Measurements from ENCODE around the gene BOC.
"Not testable (repeated sequence)": the region's sequence is repeated elsewhere in the genome, so short reads cannot be mapped to it uniquely, and the experiment has no call there.

Gene BOC, protein sequence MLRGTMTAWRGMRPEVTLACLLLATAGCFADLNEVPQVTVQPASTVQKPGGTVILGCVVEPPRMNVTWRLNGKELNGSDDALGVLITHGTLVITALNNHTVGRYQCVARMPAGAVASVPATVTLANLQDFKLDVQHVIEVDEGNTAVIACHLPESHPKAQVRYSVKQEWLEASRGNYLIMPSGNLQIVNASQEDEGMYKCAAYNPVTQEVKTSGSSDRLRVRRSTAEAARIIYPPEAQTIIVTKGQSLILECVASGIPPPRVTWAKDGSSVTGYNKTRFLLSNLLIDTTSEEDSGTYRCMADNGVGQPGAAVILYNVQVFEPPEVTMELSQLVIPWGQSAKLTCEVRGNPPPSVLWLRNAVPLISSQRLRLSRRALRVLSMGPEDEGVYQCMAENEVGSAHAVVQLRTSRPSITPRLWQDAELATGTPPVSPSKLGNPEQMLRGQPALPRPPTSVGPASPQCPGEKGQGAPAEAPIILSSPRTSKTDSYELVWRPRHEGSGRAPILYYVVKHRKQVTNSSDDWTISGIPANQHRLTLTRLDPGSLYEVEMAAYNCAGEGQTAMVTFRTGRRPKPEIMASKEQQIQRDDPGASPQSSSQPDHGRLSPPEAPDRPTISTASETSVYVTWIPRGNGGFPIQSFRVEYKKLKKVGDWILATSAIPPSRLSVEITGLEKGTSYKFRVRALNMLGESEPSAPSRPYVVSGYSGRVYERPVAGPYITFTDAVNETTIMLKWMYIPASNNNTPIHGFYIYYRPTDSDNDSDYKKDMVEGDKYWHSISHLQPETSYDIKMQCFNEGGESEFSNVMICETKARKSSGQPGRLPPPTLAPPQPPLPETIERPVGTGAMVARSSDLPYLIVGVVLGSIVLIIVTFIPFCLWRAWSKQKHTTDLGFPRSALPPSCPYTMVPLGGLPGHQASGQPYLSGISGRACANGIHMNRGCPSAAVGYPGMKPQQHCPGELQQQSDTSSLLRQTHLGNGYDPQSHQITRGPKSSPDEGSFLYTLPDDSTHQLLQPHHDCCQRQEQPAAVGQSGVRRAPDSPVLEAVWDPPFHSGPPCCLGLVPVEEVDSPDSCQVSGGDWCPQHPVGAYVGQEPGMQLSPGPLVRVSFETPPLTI

DNA sequence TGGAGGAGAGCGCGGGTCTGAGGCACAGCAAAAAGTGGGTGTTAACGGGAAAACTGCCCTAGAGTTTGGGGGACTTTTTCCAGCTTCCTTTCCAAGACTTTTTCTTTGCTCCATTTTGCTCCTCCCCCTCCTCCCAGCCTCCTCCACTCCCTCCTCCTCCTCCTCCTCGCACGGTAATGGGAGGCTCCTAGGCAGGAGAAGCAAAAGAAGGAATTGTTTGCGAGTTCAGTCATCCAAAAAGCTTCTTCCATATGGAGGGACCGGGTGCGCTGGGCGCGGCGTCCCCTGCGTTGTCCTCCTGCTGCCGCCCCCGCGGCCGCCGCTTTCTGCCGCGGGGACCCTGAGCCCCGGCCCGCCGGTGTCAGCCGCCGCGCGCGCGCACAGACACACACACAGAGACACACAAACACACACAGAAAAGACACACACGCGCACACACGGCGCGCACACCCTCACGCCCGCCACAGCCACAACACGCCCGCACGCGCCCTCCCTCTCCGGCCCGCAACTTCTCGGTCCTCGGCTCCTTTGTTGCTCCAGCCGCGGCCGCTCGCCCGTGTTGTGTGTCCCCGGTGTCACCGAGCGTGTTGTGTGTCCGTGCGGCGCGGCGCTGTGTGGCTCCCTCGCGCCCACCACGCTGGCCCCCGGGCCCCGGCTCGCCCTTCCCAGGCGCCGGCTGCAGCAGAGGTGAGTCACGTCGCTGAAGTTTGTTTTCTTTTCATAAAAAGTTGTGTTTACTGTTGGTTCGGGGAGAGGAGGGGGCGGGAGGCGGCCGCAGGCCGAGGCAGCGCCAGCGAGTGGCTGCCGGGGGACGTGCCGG lies at the start of gene BOC:
Gene BOC, plus strand, starts transcription at position 228 of the 820 bp plus-strand sequence. CDS start 38,246 bp downstream, outside the sequence.
- no peak for DNase-seq

DNA sequence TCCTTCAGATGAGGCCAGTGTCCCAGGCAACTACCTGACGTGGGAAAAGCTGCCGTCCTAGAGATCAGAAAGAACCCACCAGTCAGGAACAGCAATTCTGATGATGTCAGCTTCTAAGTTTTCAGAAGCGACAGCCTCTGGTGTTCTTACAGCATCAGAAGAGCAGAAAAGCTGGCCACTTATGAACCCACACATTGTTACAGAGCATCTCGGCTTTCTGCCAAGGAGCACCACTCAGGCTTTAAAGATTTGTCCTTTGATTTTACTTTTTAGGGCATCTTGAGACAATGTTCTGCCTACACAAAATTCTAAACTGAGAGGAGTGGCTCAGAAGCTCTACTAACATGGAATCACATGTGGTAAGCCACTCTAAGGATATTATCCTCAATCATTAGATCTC lies 49.7 kb upstream of the BOC start:
- no peak for DNase-seq

DNA sequence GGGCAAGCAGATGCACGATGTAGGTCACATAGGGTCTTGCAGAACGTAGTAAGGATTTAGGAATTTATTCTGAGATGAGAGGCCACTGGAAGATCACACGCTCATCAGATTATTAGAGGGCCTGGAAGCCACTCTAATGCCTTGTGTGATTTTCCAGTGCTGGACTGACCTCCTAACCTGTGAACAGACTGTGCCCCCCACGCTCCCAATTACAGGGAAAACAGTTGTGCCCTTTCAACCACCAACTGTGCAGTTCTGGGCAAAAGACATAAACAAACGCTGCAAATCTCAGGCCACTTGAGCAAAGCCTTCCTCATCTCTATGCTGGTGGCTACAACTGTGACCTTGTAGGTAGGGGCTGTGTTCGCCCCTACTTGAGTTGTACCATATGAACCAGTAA lies 48.2 kb upstream of the BOC start:
- DNase-seq = no peak

DNA sequence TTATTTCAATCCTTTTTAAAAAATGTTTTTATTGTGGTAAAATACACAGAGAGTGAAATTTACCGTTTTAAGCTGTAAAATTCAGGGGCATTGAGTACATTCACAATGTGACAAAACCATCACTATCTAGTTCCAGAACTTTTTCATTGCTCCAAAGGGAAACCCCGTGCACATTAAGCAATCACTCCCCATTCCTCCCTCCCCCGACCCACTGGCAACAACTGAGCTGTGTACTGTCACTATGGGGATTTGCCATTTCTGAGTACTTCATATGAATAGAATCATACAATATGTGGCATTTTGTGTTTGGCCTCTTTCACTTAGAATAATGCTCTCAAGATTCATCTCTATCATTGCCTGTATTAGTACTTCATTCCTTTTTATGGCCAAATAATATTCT lies 45.5 kb upstream of the BOC start:
- DNase-seq = no peak

DNA sequence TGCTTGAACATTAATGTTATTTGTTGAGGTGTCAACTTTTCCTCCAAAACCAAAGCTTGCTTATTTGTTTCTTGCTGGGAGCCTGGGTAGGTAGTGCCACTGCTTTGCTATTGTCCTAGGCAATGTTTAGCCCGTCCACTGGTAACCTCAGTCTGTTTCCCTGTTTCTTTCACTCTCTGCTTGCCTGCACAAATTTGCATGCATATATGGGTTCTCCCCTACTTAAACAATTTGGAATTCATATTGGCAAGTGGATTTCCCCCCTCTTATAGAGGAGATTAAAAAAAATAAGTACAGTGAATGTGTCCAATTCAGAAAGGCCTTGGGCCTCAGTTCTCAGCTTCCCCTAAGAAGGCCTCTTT lies 45.0 kb upstream of the BOC start:
- DNase-seq = no peak

DNA sequence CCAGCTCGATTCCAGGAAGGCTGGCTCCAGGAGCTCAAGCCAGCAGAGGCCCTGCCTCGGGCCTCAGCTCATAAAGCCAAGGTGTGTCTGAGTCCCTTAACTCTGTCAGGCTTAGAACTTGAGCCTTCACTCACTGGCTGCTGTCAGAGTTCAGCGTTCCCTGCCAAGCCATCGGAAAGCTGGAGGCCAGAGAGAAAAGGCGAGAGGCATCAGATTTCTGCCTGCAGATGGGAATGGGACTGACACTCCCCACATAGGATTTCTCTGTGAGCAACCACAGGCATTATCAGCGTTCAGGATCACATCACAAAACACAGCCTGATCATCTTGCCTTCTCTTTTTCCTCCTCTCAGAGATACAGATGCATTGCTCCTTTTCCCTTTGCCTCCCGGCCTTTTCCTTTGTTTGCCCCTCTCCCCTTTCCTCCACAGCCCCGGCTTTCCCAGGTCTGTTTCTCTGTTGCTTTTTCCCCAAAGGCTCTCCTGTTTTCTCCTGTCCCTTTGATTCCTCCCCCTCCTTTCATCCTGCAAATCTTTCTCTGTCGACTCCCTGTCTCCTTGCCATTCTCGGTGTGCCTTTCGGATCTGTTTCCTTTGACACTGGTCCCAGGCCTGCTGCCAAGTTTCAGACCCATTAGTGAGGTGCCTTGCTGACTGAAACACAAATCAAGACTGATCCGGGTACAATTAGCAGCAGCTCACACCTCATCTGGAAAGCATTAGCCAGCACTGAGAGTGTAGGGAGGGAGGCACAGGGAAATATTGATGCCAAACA lies 44.5 kb upstream of the BOC start:
- DNase-seq = no peak

DNA sequence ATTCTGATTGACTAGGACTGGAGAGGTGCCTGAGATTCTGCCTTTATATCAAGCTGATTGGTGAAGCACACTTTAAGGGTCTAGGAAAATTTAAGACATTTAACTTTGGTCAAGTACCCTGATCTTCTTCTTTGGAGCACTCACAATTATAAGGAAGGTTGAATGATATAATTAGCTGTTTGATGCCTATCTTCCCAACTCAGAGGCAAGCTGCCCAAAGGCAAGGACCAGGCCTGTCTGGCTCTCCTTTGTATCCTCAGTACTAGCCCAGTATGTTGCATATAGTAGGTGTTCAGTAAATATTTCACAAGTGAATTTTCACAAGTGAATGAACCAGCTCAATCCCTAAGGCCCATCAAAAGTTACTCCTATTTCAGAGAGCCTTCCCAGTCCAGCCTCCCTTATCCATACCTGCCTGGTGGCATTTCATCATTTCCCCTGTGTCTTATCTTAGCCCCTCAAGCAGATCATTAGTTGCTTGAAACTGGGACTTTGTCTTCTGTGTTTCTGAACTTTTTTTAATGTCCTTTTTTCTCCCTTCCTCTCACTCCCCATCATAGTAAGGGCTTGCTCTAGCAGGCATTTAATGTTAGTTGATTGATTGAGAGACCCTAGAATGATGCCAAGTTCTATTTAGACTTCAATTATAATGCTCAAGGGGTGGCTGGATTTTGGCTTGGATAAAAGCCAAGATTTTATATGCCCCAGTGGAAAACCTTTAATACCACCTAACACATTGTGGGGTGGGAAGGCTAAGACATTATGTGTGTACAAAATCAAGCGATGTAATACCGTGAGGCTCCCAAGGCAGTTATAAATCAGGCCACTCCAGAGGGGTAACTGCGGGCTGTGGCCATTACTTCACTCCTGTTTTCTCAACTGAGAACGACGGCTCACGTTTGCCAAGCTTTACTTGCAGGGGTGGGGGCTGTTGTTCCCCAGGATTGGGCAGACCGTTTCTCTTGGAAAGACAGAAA lies 43.2 kb upstream of the BOC start:
- no peak for DNase-seq

DNA sequence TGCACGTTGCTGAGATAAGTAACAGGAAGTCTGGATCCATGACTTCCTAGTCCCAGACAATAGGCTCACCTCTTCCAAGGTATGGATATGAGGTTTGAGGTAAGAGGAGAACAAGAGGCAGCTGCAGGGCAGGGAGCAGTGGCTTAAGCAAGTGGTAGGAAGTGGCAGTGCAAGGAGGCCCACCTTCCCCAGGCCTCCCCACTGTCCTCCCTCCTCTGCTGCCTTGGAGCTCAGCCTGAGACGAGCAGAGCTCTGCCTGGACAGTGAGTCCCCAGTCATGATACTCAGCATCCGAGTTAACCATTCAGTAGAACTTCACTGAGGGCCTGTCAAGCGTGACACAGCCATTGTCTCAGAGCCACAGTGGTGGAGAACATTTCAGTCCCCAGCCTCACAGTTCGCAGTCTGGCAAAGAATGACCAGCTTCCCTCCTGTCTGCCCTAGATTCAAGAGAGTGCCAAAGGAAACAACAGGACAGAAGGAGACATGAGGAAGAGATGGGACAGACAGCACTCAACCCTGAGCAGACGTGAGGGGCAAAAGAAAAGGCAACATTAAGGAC lies 41.4 kb upstream of the BOC start:
- no peak for DNase-seq

DNA sequence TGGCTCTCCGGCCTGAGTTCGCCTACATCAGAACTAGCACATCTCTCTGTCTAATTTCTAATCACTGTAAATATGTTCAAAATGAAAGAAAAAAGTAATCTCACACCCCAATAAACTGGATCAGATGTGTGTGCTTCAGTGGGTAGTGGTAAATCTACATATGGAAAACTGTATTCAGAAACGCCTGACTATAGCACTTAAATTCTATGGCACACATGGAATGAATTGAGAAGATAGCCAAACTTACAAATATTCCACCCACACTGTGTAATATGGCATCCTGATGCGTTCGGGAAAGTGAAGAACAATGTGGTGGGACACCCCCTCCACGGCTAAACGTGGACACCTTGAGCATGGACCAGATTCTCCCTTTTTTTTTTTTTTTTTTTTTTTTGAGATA lies 40.6 kb upstream of the BOC start:
- DNase-seq = no peak

DNA sequence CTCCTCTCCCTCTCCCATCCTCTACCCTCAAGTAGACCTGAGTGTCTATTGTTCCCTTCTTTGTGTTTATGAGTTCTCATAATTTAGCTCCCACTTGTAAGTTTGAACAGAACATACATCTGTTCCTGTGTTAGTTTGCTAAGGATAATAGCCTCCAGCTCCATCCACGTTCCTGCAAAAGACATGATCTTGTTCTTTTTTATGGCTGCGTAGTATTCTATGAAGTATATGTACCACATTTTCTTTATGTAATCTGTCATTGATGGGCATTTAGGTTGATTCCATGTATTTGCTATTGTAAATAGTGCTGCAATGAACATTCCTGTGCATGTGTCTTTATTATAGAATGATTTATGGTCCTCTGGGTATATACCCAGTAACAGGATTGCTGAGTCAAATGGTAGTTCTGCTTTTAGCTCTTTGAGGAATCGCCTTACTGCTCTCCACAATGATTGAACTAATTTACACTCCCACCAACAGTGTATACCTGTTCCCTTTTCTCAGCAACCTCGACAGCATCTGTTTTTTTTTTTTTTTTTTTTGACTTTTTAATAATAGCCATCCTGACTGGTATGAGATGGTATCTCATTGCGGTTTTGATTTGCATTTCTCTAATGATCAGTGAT lies 39.6 kb upstream of the BOC start:
- DNase-seq = not testable (repeated sequence)

DNA sequence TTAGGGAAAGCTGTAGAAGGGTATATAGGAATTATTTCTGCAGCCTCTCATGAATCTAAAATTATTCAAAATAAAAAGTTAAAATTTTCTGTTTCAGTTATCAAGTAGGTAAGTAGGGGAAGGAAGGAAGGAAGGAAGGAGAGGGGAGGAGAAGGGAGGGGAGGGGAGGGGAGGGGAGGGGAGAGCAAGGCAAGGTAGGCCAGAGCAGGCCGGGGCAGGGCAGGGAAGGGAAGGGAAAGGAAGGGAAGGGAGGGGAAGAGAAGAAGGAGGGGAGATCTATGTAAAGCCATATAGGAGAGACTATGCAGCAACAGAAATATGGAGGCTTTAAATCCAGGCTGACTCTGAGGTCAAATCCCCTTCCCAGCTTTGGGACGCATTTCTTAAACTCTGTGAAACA lies 38.3 kb upstream of the BOC start:
- DNase-seq = no peak

DNA sequence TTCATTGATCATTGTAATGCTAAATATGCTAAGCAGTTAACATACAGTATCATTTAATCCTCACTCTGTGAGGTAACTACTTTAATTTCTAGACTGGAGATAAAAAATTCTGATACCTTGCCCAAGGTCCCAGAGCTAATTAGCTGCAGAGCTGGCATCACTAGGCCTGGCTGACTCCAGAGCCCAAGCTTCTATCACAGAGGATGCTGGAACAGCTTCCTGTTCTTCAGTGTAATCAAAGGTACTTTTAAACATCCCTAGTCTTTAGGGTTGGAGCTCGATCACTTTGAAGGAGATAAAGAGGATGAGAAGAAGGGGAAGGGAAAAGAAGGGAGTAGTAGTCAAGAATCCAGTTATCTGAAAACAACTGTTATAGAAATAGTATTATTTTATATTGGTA lies 37.1 kb upstream of the BOC start:
- no peak for DNase-seq

DNA sequence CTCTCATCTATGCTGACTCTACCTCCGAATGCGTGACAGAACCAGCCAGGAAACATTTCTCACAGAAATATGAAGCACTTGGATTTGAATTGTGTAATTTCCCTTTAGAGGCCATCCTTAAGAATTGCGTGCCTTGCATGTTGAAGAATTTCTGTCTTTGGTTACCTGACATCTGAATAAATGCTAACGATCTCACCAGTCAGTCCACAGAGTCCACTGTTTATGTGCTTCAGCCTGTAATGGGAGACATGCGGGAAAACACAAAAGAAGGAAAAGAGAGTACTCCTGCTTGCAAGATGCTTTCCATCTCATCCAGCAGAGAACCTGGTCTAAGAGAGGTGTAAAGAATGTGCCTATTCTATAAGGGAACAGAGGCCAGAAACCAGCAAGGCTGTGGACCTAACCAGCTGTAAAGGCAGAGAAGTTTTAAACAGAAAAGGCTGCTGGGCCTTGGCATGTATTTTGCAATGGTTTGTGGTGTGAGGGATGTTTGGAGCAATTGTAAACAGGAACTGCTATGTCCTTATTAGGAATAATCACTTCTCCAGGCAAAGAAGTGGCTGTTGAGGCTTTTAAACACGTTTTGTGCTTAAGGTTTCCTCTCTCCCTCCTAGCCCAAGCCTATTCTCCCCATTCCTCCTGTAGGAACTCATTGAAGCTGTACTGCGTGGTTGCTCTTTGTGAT lies 36.4 kb upstream of the BOC start:
- no peak for DNase-seq

DNA sequence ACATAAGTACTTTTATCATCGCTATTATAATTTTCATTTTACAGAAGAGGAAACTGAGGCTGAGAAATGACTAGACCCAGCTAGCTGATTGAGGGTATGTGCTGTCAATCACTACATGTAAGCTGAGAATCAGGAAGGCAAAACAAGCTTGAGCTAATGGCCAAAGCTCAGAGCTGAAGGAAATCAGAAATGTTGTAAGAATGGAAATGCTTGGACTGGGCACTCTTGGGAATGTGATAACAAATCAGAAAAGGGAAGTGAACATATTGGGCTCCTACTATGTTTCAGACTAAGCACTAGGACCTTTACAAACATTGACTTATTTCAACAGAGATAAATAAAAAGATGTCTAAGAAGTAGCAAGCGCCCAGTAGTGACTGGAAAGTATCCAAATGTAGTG lies 33.8 kb upstream of the BOC start:
- no peak for DNase-seq

DNA sequence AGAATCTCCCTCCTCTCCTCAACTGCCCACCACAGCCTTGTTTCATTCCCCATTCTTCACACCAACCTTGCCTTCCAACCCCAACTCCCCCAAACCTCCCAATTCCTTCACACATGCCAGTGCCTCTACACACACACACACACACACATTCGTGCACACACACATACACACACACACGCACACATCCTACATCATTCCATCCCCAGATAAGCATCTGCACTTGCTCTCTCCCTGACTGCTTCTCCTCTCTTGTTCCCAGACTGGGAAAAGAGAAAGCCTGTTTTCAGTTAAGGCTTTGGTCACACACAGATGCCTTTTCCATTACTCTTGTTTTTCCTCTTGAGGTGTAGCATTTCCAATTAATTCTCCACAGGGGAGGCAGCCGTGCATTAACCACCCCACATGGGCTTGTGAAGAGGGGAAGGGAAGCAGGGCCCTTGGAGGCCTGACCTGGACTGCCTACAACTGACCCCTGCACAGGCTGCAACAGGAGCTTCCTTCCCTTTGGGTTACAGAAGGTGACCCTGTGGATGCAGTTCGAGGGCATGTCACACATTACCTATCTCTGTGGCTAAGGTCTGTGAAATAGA lies 32.0 kb upstream of the BOC start:
- DNase-seq = no peak

DNA sequence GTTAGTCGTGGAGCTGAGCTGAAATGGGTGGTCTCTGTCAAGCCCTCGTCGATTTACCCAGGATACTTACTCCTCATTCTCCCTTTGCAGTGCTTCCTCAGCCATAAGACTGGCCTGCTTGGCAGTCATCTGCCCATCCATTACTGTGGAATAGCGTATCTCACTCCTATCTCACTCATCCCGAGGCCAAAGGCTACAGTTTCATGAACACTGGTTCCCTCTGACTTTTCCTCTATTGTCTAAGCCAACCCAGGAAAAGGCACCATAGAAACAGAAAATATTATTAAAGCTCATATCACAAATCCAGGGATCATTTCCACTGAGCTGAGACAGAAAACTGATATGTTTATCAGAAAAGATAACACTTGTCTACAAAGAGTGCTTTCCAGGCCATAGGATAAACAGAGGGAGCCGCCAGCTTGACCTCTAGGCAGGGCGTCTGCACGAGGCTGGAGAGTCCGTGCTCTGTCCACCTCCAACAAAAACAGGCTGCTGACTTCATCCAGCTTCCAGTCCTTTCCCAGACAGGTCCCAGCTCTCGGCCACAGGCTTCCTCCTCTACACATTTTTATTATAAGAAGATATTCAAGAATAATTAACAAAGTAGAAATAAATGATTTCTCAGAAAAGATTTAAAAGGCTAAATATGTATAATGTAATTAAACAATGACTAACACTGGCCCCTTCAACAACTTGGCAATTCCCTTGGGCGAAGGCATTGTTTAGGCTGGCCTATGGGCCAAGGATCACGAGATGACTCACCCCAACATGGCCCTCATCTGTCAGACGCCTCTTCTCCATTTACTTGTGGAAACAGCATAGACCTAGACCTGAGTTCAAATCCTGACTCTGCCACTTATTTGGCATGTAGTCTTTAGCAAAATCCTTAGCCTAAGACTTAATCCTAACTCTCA lies 27.4 kb upstream of the BOC start:
- DNase-seq = no peak

DNA sequence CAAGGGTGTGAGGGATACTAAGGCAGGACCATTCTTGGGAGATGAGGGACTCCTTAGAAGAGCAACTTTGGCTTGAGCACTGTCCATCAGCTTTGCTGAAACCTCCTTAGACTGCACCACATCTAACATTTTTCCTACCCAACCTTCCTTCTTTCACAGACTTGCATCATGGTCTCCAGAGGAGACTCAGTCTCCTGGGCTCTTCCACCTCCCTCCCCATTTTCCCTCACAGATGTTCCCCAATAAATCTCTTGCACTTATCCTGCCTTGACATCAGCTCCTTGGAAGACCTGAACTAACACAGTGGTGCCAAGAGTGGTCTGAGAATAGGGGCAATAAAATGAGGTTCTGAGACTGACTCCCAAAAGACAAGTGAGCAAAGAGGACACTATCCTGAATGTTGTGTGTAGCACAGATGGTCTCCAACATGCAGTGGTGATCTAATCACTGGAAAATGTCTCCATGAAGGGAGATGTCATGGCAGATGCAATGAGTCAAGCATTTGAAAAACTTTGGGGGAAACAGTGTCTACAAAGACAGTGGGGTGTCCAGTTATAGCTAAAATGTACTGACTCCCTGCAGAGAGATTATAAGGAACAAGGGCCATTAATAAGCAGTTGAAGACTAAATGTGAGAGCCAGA lies 26.0 kb upstream of the BOC start:
- no peak for DNase-seq

Data from activated T-cell treated with anti-CD3 and anti-CD28 coated beads for 4 hours (primary cell).